ENCODE measurements around the gene SKI.

SKI gene

DNA sequence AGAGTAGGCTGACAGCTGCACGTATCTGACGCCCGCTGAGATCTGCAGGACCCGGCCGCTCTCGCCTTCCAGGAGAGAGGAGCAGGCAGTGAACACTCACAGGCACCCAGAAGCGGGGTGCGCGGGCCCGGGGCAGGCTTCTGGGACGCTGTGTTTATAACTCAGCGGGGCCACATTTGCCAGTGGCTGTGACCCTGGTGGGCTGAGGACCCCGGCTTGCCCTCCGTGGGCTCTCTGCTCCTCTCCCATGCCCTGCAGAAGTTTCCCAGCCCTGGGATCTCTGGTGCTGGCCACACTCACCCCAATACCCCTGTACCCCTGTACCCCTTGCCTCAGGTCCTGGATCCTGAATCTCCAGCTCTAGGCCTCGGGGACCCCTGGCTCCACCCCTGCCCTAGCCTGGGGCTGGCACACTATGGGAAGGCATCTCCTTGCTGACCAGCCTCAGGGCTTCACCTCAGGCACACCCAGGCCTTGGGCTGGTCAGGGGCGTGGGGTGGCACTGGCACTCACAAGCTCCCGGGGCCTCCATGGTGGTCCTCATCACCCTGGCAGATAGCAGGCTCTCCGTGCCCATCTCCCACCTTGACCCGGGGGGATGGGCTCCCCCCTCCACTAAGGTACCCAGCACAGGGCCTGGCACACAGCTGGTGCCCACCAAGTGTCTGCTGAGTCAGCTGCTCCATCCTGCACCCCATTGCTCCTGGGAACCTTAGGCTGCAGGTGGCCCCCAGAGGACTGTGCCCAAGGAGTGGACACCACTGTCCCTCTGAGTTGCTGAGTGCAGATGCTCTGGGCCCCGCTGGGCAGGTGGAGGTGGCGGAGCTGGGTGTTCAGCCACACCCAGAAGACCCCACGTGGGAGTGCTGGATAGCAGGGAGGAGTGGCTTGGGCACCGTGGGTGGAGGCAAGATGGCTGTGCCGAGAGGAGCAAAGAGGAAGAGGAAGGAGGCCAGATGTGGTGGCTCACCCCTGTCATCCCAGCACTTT is 130.8 kb downstream of the SKI start:
- DNase-seq, result no peak
